ENCODE measurements around the gene GDF15.
"Not testable (repeated sequence)": the region's sequence is repeated elsewhere in the genome, so short reads cannot be mapped to it uniquely, and the experiment has no call there.

Gene GDF15
- total RNA-seq = 0 to 0.15 (median 0) reads per million in 4 donors

- no peak for DNase-seq
Observed at GRCh38 chr19:18385675-18386542, at the start of gene GDF15. Gene GDF15, plus strand, starts transcription at chr19:18386158. Its CDS starts 32 bp downstream, at chr19:18386190.

GRCh38 chr19:18338541-18338940 is 47.4 kb upstream of the GDF15 start:
- DNase-seq = no peak

- DNase-seq = no peak
Observed at GRCh38 chr19:18339723-18340122, 46.2 kb upstream of the GDF15 start.

- DNase-seq = peak; percentile 17 to 58 (median 32)
Observed at GRCh38 chr19:18340190-18340989, 45.6 kb upstream of the GDF15 start, which contains the start of gene PGPEP1. Gene PGPEP1, plus strand, starts transcription at chr19:18340598. Its CDS starts 84 bp downstream, at chr19:18340682.

GRCh38 chr19:18340990-18341868 is 44.7 kb upstream of the GDF15 start:
- peak; percentile 20 to 69 (median 35) for DNase-seq

GRCh38 chr19:18342090-18342632 is 43.8 kb upstream of the GDF15 start:
- DNase-seq = no peak

- DNase-seq = no peak
Observed at GRCh38 chr19:18344582-18344950, 41.4 kb upstream of the GDF15 start.

GRCh38 chr19:18345296-18345695 is 40.7 kb upstream of the GDF15 start:
- no peak for DNase-seq

- DNase-seq = no peak
Observed at GRCh38 chr19:18346091-18346490, 39.9 kb upstream of the GDF15 start.

GRCh38 chr19:18348171-18348570 is 37.8 kb upstream of the GDF15 start:
- DNase-seq = no peak

- not testable (repeated sequence) for DNase-seq
Observed at GRCh38 chr19:18348818-18349339, 37.1 kb upstream of the GDF15 start.

- DNase-seq = no peak
Observed at GRCh38 chr19:18349524-18350128, 36.3 kb upstream of the GDF15 start.

GRCh38 chr19:18350490-18350889 is 35.5 kb upstream of the GDF15 start:
- DNase-seq = no peak

- no peak for DNase-seq
Observed at GRCh38 chr19:18351544-18351943, 34.4 kb upstream of the GDF15 start.

- no peak for DNase-seq
Observed at GRCh38 chr19:18353378-18354005, 32.5 kb upstream of the GDF15 start.

GRCh38 chr19:18354743-18355142 is 31.2 kb upstream of the GDF15 start:
- not testable (repeated sequence) for DNase-seq

GRCh38 chr19:18357041-18357440 is 28.9 kb upstream of the GDF15 start:
- DNase-seq = no peak

GRCh38 chr19:18361646-18362045 is 24.3 kb upstream of the GDF15 start:
- DNase-seq = no peak

GRCh38 chr19:18362934-18363542 is 22.9 kb upstream of the GDF15 start:
- DNase-seq = no peak

GRCh38 chr19:18363787-18364186 is 22.2 kb upstream of the GDF15 start:
- DNase-seq = no peak
